Measurements from ENCODE around the gene NTRK2.

The NTRK2 gene

DNA sequence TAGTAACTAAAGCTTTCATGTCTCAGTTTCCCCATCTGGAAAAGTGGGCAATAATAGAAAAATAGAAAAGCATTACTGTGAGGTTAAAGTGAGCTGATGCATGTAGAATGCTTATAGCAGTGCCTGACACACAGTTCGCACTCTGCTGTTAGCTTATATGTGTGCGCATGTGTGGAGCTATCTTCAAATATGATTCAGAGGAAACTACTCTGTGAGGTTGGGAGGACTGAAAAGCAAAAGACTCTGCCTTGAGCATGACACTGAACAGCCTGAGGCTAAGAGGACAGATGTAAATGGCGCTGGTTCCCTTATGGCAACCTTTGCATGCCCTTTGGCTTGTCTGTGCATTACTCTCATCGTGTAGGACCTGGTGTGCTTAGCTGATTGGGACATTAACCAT lies 19.4 kb downstream of the NTRK2 start:
- no peaks in the 10 kb centered on the region for H3K9me3 ChIP-seq (replicated peaks; ENCODE audit: low read length)
- H3K4me1 ChIP-seq (ENCODE audit: control insufficient read depth, insufficient read depth, low read length): no peaks in the 10 kb centered on the region
- no peak overlapping the region for H3K9ac ChIP-seq (ENCODE audit: low read depth, low read length)
- H3K4me3 ChIP-seq (ENCODE audit: low read length): no peak overlapping the region
- no peak overlapping the region for H3K4me2 ChIP-seq (ENCODE audit: low read length)
- H3K27me3 ChIP-seq (ENCODE audit: control insufficient read depth, insufficient read depth, low read length): no peaks in the 10 kb centered on the region
- H3K36me3 ChIP-seq (ENCODE audit: insufficient read depth, low read length): no peaks in the 10 kb centered on the region

DNA sequence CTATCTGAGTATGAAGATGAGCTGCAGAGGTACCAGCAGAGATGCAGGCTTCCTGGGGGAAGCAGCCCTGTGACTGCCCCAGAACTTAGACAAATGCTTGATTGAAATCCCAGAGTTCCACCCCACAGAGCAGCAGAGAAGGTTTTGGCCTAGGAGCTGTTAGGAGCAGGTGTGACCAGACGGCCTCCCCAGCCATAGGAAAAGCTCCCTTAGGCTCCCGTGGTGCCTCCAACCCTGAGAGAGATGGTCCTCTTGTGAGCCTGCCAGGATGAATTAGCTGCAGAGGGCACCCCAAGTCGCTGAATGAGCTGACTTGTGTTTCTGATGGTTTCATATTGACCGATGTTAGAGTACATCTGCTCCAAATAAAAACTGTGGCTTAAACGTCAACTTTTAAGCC lies 22.1 kb downstream of the NTRK2 start:
- no peaks in the 10 kb centered on the region for H3K36me3 ChIP-seq (ENCODE audit: insufficient read depth, low read length)
- no peaks in the 10 kb centered on the region for H3K9me3 ChIP-seq (replicated peaks; ENCODE audit: low read length)
- H3K9ac ChIP-seq (ENCODE audit: low read depth, low read length): no peak overlapping the region
- H3K4me1 ChIP-seq (ENCODE audit: control insufficient read depth, insufficient read depth, low read length): no peaks in the 10 kb centered on the region
- H3K27me3 ChIP-seq (ENCODE audit: control insufficient read depth, insufficient read depth, low read length): no peaks in the 10 kb centered on the region
- H3K4me2 ChIP-seq (ENCODE audit: low read length): no peak overlapping the region
- H3K4me3 ChIP-seq (ENCODE audit: low read length): no peak overlapping the region

DNA sequence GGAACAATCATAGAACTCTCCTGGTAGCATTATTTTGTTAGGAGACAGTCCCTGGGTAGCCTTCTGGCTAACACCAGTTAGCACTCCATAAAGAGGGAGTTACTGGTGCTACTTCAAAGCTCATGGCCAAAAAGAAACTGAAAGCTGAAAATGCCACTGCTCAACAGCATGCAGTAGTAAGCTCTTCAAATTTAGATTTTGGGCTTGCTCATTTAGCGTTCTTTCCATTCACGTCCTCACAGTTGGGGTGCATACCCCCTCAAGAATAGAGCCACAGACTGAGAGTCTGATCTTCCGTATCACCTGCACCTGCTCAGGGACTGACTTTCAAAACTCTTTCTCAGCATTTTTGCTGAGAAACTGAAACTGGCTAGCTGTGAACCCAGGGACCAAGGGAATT lies 24.7 kb downstream of the NTRK2 start:
- no peaks in the 10 kb centered on the region for H3K36me3 ChIP-seq (ENCODE audit: insufficient read depth, low read length)
- H3K4me2 ChIP-seq (ENCODE audit: low read length): no peak overlapping the region
- no peak overlapping the region for H3K9ac ChIP-seq (ENCODE audit: low read depth, low read length)
- no peak overlapping the region for H3K4me3 ChIP-seq (ENCODE audit: low read length)
- H3K9me3 ChIP-seq (replicated peaks; ENCODE audit: low read length): no peaks in the 10 kb centered on the region
- no peaks in the 10 kb centered on the region for H3K27me3 ChIP-seq (ENCODE audit: control insufficient read depth, insufficient read depth, low read length)
- no peaks in the 10 kb centered on the region for H3K4me1 ChIP-seq (ENCODE audit: control insufficient read depth, insufficient read depth, low read length)

DNA sequence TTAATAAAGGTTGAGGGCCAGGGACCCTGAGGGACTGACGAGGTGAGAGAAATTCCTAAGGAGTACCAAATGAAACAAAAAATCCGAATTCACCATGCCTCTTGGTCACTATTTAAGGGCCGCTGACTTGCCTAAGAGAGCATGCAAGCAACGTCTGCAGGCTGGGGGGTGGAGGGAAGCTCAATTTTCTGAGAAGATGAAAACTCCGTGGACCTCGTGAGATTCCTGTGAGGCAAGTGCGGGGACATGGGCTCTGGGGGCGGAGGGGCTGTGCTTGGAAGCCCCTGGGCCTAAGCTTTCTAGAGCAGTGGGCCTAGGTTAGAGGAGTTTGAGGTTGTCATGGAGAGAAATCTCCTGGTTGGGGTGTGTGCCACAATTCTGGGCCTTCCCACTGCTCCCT lies 27.5 kb downstream of the NTRK2 start:
- no peaks in the 10 kb centered on the region for H3K4me1 ChIP-seq (ENCODE audit: control insufficient read depth, insufficient read depth, low read length)
- H3K4me3 ChIP-seq (ENCODE audit: low read length): no peak overlapping the region
- H3K4me2 ChIP-seq (ENCODE audit: low read length): no peak overlapping the region
- no peaks in the 10 kb centered on the region for H3K27me3 ChIP-seq (ENCODE audit: control insufficient read depth, insufficient read depth, low read length)
- H3K9ac ChIP-seq (ENCODE audit: low read depth, low read length): no peak overlapping the region
- H3K9me3 ChIP-seq (replicated peaks; ENCODE audit: low read length): no peaks in the 10 kb centered on the region
- no peaks in the 10 kb centered on the region for H3K36me3 ChIP-seq (ENCODE audit: insufficient read depth, low read length)

DNA sequence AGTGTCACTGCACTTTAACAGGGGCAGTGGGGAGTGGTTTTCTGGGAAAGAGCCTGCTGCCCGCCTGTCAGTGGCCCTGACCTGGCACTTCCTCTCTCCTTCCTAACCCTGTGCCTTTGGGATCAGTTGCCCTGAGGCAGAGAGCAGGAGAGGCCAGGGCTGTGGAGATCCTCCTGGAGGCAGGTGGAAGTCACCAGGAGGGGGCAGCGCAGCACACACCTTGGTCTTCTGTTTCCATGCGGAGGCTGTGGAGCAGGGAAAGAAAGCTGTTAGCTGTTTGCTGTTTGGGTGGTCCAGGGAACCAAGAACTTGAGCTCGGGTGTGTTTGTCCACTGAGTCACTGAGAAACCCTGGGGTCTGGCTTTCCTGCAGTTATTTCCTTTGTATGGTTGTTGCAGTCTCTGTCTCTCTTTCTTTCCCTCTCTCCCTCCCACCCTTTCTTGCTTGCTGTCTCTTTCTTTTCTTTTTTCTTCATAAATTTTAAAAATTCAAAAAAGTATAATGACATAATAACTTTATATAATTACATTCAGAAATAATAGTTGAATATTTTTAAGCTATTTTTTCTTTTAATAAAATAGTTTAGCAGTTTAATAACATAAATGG lies 28.1 kb downstream of the NTRK2 start:
- Histone ChIP-seq H3K9me3 (replicated peaks; ENCODE audit: low read length) (no peaks in the 10 kb centered on the region), H3K27me3 (ENCODE audit: control insufficient read depth, insufficient read depth, low read length) (no peaks in the 10 kb centered on the region), H3K4me3 (ENCODE audit: low read length) (no peak overlapping the region), H3K9ac (ENCODE audit: low read depth, low read length) (no peak overlapping the region), H3K4me2 (ENCODE audit: low read length) (no peak overlapping the region), H3K36me3 (ENCODE audit: insufficient read depth, low read length) (no peaks in the 10 kb centered on the region), H3K4me1 (ENCODE audit: control insufficient read depth, insufficient read depth, low read length) (no peaks in the 10 kb centered on the region)

DNA sequence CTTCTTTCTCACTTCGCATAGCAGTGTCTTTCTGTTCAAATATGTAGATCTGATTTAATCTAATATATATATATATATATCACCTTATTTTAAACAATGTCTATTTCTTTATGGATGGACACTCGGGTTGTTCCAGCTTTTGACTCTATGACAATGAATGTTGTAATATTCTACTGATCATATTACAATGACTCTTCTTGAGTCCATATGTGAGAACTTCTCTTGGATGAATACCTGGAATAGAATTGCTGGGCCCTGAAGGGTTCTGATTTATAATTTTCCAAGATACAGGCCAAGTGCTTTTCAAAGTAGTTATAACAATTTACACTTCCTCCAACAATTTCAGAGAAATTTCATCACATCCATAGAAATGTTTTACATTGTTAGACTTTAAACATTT lies 28.8 kb downstream of the NTRK2 start:
- no peak overlapping the region for H3K9ac ChIP-seq (ENCODE audit: low read depth, low read length)
- no peak overlapping the region for H3K4me2 ChIP-seq (ENCODE audit: low read length)
- H3K4me3 ChIP-seq (ENCODE audit: low read length): no peak overlapping the region
- no peaks in the 10 kb centered on the region for H3K4me1 ChIP-seq (ENCODE audit: control insufficient read depth, insufficient read depth, low read length)
- H3K36me3 ChIP-seq (ENCODE audit: insufficient read depth, low read length): no peaks in the 10 kb centered on the region
- H3K9me3 ChIP-seq (replicated peaks; ENCODE audit: low read length): no peaks in the 10 kb centered on the region
- no peaks in the 10 kb centered on the region for H3K27me3 ChIP-seq (ENCODE audit: control insufficient read depth, insufficient read depth, low read length)

DNA sequence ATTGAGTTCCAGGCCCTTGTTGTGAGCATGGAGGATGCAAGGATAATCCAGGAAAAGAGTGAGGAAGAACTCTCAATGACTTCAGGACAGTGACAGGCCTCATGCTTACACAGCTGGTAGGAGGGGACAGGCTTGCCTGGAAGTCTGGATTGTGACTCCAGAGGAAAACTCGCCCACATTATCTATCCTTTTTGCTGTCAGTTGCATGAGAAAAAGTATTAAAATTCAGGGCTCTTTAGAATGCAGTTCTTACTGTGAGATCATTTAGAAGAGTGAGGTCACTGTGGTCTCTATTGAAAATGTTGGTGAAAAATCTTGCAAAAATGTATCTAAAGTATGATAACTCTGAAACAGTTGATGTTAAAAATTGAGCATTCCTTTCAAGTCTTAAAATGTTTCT lies 30.5 kb downstream of the NTRK2 start:
- no peaks in the 10 kb centered on the region for H3K27me3 ChIP-seq (ENCODE audit: control insufficient read depth, insufficient read depth, low read length)
- no peaks in the 10 kb centered on the region for H3K36me3 ChIP-seq (ENCODE audit: insufficient read depth, low read length)
- H3K4me1 ChIP-seq (ENCODE audit: control insufficient read depth, insufficient read depth, low read length): no peaks in the 10 kb centered on the region
- no peak overlapping the region for H3K9ac ChIP-seq (ENCODE audit: low read depth, low read length)
- H3K4me3 ChIP-seq (ENCODE audit: low read length): no peak overlapping the region
- no peak overlapping the region for H3K4me2 ChIP-seq (ENCODE audit: low read length)
- H3K9me3 ChIP-seq (replicated peaks; ENCODE audit: low read length): no peaks in the 10 kb centered on the region

DNA sequence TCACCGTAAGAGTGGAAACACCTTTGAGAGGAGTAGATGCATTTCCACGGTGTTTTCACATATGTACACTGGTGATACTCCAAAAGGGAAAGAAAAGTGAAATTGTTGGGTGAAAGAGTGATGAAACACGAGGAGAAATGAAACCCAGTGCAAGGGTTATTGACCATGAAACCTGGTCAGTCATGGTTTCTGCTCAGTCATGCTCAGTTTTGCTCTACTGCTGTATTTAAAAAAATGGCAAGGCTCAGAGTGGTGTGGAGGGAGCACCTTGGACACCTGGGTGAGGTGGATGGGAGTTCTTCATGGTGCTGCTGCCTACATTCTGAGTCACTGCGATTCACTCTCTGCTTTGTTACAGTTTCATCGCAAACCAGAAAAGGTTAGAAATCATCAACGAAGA lies 32.3 kb downstream of the NTRK2 start:
- H3K36me3 ChIP-seq (ENCODE audit: insufficient read depth, low read length): no peaks in the 10 kb centered on the region
- no peak overlapping the region for H3K4me2 ChIP-seq (ENCODE audit: low read length)
- no peak overlapping the region for H3K9ac ChIP-seq (ENCODE audit: low read depth, low read length)
- H3K27me3 ChIP-seq (ENCODE audit: control insufficient read depth, insufficient read depth, low read length): no peaks in the 10 kb centered on the region
- no peak overlapping the region for H3K4me3 ChIP-seq (ENCODE audit: low read length)
- H3K4me1 ChIP-seq (ENCODE audit: control insufficient read depth, insufficient read depth, low read length): no peaks in the 10 kb centered on the region
- H3K9me3 ChIP-seq (replicated peaks; ENCODE audit: low read length): no peaks in the 10 kb centered on the region

DNA sequence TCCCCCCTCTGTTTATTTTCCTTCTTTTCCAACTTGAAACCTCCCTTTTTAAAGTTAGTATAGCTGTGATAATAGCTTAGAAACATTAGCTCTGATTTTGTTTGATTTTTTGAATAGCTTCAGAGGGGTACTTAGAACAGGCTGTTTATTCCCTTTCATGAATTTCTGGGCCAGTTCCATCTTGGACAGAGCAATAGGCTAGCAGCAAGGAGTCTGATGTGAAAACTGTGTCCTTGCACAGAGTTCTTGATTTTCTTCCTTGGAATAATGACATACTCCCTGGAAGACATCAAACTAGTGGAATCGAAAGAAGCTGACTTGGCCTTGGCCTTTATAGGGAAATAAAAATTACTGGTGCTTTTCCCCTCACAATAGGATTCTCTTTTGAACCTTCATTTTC lies 32.9 kb downstream of the NTRK2 start:
- Histone ChIP-seq H3K27me3 (ENCODE audit: control insufficient read depth, insufficient read depth, low read length) (no peaks in the 10 kb centered on the region), H3K36me3 (ENCODE audit: insufficient read depth, low read length) (no peaks in the 10 kb centered on the region), H3K9me3 (replicated peaks; ENCODE audit: low read length) (no peaks in the 10 kb centered on the region), H3K4me2 (ENCODE audit: low read length) (no peak overlapping the region), H3K4me3 (ENCODE audit: low read length) (no peak overlapping the region), H3K4me1 (ENCODE audit: control insufficient read depth, insufficient read depth, low read length) (no peaks in the 10 kb centered on the region), H3K9ac (ENCODE audit: low read depth, low read length) (no peak overlapping the region)

DNA sequence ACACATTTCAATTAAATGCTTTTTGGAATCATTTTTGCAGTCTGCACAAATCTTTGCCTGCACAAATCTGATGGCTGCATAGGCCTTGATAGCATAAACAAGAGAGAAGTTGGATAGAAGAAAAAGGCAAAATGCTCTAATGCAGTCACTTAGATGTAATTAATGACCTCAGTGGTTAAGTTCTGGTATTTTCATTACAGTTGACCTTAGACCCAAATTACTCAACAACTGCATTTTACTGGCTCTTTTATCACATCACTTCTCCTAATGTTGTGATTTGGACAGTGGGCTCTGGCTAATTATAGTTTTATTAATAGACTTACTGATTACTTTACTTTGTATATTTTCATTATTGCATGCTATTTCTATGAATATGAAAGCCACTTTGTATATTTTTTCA lies 34.3 kb downstream of the NTRK2 start:
- H3K27me3 ChIP-seq (ENCODE audit: control insufficient read depth, insufficient read depth, low read length): no peaks in the 10 kb centered on the region

DNA sequence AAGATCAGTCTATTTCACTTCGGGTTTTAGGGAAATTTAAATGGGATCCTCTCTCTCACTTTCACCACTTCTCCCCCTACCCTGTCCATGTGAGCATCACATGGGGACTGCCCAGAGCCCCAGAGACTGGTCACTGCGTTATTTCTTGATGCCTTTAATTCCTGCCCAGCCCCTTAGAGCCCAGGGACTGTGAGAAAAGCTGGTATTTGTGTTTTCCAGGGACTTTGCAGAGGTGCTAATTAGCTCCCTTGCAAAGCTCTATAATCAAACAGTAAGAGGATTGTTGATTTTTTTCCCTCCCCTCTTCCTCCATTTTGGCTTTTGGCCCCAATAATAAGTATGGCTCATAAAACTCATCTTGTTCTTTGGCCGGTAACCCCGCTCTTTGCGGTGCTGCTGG lies 35.6 kb downstream of the NTRK2 start:
- H3K4me2 ChIP-seq (ENCODE audit: low read length): no peak overlapping the region
- H3K4me3 ChIP-seq (ENCODE audit: low read length): no peak overlapping the region
- no peak overlapping the region for H3K9ac ChIP-seq (ENCODE audit: low read depth, low read length)
- H3K36me3 ChIP-seq (ENCODE audit: insufficient read depth, low read length): no peaks in the 10 kb centered on the region
- H3K4me1 ChIP-seq (ENCODE audit: control insufficient read depth, insufficient read depth, low read length): no peaks in the 10 kb centered on the region
- no peaks in the 10 kb centered on the region for H3K27me3 ChIP-seq (ENCODE audit: control insufficient read depth, insufficient read depth, low read length)
- H3K9me3 ChIP-seq (replicated peaks; ENCODE audit: low read length): no peaks in the 10 kb centered on the region

More for the DNA sequence above, 34.3 kb downstream of the NTRK2 start:
- no peak overlapping the region for H3K4me3 ChIP-seq (ENCODE audit: low read length)
- no peaks in the 10 kb centered on the region for H3K36me3 ChIP-seq (ENCODE audit: insufficient read depth, low read length)
- no peaks in the 10 kb centered on the region for H3K9me3 ChIP-seq (replicated peaks; ENCODE audit: low read length)
- H3K4me2 ChIP-seq (ENCODE audit: low read length): no peak overlapping the region
- no peaks in the 10 kb centered on the region for H3K4me1 ChIP-seq (ENCODE audit: control insufficient read depth, insufficient read depth, low read length)
- no peak overlapping the region for H3K9ac ChIP-seq (ENCODE audit: low read depth, low read length)

DNA sequence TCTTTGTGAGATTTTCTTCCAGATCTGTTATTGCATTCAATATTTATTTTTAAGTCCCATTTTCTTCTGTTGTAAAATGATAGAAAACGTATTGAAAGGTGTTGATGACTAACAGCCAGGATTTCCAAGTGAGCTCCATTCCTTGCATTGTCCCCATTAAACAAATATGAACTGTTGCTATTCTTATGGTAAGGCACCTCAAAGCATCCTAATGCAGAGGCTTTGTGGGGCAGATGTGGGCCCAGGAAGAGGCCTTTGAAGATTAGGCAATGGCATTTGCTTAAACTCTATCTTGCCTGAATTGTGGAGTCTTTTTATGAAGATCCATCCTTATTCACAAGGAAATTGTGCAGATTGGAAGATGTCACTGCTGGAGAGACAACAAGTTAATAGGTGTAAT lies 38.9 kb downstream of the NTRK2 start:
- no peaks in the 10 kb centered on the region for H3K36me3 ChIP-seq (ENCODE audit: insufficient read depth, low read length)
- H3K4me2 ChIP-seq (ENCODE audit: low read length): no peak overlapping the region
- H3K4me3 ChIP-seq (ENCODE audit: low read length): no peak overlapping the region
- H3K4me1 ChIP-seq (ENCODE audit: control insufficient read depth, insufficient read depth, low read length): no peaks in the 10 kb centered on the region
- H3K27me3 ChIP-seq (ENCODE audit: control insufficient read depth, insufficient read depth, low read length): no peaks in the 10 kb centered on the region
- no peak overlapping the region for H3K9ac ChIP-seq (ENCODE audit: low read depth, low read length)
- H3K9me3 ChIP-seq (replicated peaks; ENCODE audit: low read length): no peaks in the 10 kb centered on the region

All from skeletal muscle satellite cell (primary cell).